ENCODE results near the gene TMEM63B.
"Not testable (repeated sequence)": the region's sequence is repeated elsewhere in the genome, so short reads cannot be mapped to it uniquely, and the experiment has no call there.

The TMEM63B gene

GRCh38 chr6:44127186-44128019 lies at the start of gene TMEM63B, which contains the start of gene MRPL14:
TSS of gene TMEM63B (plus strand) at chr6:44127554. CDS start at chr6:44134585, 7,031 bp downstream.
TSS of gene MRPL14 (minus strand) at chr6:44127452. CDS start at chr6:44116611, 10,841 bp downstream.
- peak; percentile 89 for DNase-seq (ENCODE audit: low spot score)

GRCh38 chr6:44078219-44078826 lies 49.0 kb upstream of the TMEM63B start:
- DNase-seq (ENCODE audit: low spot score), result no peak

GRCh38 chr6:44078827-44079671 lies 48.3 kb upstream of the TMEM63B start:
- DNase-seq (ENCODE audit: low spot score), result peak; percentile 80

GRCh38 chr6:44079672-44080071 lies 47.7 kb upstream of the TMEM63B start:
- no peak for DNase-seq (ENCODE audit: low spot score)

- no peak for DNase-seq (ENCODE audit: low spot score)
These were observed 46.5 kb upstream of the TMEM63B start for GRCh38 chr6:44080561-44081521.

- no peak for DNase-seq (ENCODE audit: low spot score)
These were observed 45.6 kb upstream of the TMEM63B start for GRCh38 chr6:44081753-44082152.

GRCh38 chr6:44082872-44083321 lies 44.5 kb upstream of the TMEM63B start:
- no peak for DNase-seq (ENCODE audit: low spot score)

GRCh38 chr6:44084231-44085014 lies 42.9 kb upstream of the TMEM63B start:
- DNase-seq (ENCODE audit: low spot score), result no peak

- no peak for DNase-seq (ENCODE audit: low spot score)
These were observed 42.1 kb upstream of the TMEM63B start for GRCh38 chr6:44085219-44085618.

GRCh38 chr6:44086931-44087574 lies 40.3 kb upstream of the TMEM63B start:
- no peak for DNase-seq (ENCODE audit: low spot score)

- DNase-seq (ENCODE audit: low spot score), result no peak
These were observed 39.7 kb upstream of the TMEM63B start for GRCh38 chr6:44087623-44088022.

- DNase-seq (ENCODE audit: low spot score), result no peak
These were observed 38.3 kb upstream of the TMEM63B start for GRCh38 chr6:44088827-44089590.

- DNase-seq (ENCODE audit: low spot score), result no peak
These were observed 36.9 kb upstream of the TMEM63B start for GRCh38 chr6:44090465-44090864.

GRCh38 chr6:44091356-44091755 lies 36.0 kb upstream of the TMEM63B start:
- DNase-seq (ENCODE audit: low spot score), result not testable (repeated sequence)

GRCh38 chr6:44091981-44092884 lies 35.1 kb upstream of the TMEM63B start:
- DNase-seq (ENCODE audit: low spot score), result no peak

- no peak for DNase-seq (ENCODE audit: low spot score)
These were observed 34.3 kb upstream of the TMEM63B start for GRCh38 chr6:44093066-44093465.

- no peak for DNase-seq (ENCODE audit: low spot score)
These were observed 33.5 kb upstream of the TMEM63B start for GRCh38 chr6:44093750-44094402.

All from CD4-positive, alpha-beta T cell treated with Interleukin-2 at 100 ng/mL for 4 hours (primary cell).